ENCODE measurements around the gene APOBEC3A.

- TF ChIP-seq CTCF (conservative IDR thresholded peaks at IDR 0.05; ENCODE audit: low read depth, low read length) (no peak), POLR2A (IDR thresholded peaks at IDR 0.05; ENCODE audit: low read depth, low read length) (no peak)
These were observed 2.9 kb upstream of the APOBEC3A start for GRCh38 chr22:38954414-38955043.
